Measurements from ENCODE around the gene PRKAR1B.

- no peak for TF ChIP-seq GATA2 (IDR thresholded peaks at IDR 0.05; ENCODE audit: low read depth, low read length)
- no peak for TF ChIP-seq GATA3 (IDR thresholded peaks at IDR 0.05; ENCODE audit: low read depth, low read length)
Measured at GRCh38 chr7:572416-573268, 154.4 kb downstream of the PRKAR1B start.

Data from SH-SY5Y (cell line).